MM.1S (cell line): ENCODE results near the gene EPHB6.

Experiments
- CTCF ChIP-seq: fragments of 300-600 bp; sonication (generic); IDR thresholded peaks from 2 replicates; pipeline ENCODE4 v1.5.1; 2016; ENCODE audit warnings: antibody characterized with exemption, low read length, mixed read lengths
- EZH2phosphoT487 ChIP-seq: fragments of 300-600 bp; sonication (generic); IDR thresholded peaks from 2 replicates; pipeline ENCODE4 v1.6.1; 2018; ENCODE audit warnings: antibody characterized with exemption, low read length

- TF ChIP-seq CTCF (peak; percentile 84), EZH2phosphoT487 (no peak)
Measured at GRCh38 chr7:142811154-142811737, 43.6 kb upstream of the EPHB6 start.
